Spleen (tissue), 11 donors: ENCODE data around the gene DMAC2. TPM values are rescaled to one million over a fixed set of nuclear protein-coding genes. Genes with fewer than 3 reads are reported as not detected.

Experiments used
- DNase-seq: peaks from one replicate; pipeline ENCODE4 v3.0.0-alpha.2; 2020
- H3K27ac ChIP-seq, 8 donors: fragments of 200-600 bp; sonication (generic) in 7 of 8; 1 replicate in 4 of 8; 2 replicates in 4 of 8; pipeline versions ENCODE4 v1.5.0 to v1.8.0; 2016 to 2021; ENCODE audit warnings: inconsistent platforms in 4 of 8, mild to moderate bottlenecking in 4 of 8, moderate library complexity in 1 of 8
- H3K27me3 ChIP-seq, 7 donors: fragments of 200-600 bp; sonication (generic) in 6 of 7; replicated peaks in 1 of 7; 1 replicate in 4 of 7; 2 replicates in 3 of 7; pipeline versions ENCODE4 v1.5.0 to v1.8.0; 2016 to 2021; ENCODE audit warnings: inconsistent platforms in 3 of 7, mild to moderate bottlenecking in 1 of 7
- H3K36me3 ChIP-seq, 6 donors: fragments of 200-600 bp; sonication (generic) in 5 of 6; 1 replicate in 4 of 6; 2 replicates in 2 of 6; pipeline versions ENCODE4 v1.5.0 to v1.8.0; 2016 to 2021; ENCODE audit warnings: inconsistent platforms in 2 of 6
- H3K4me1 ChIP-seq, 6 donors: fragments of 200-600 bp; sonication (generic) in 5 of 6; 1 replicate in 3 of 6; 2 replicates in 3 of 6; pipeline versions ENCODE4 v1.5.0 to v1.8.0; 2016 to 2021; ENCODE audit warnings: inconsistent platforms in 3 of 6
- H3K4me3 ChIP-seq, 8 donors: fragments of 200-600 bp; sonication (generic) in 7 of 8; 1 replicate in 4 of 8; 2 replicates in 4 of 8; pipeline versions ENCODE4 v1.5.0 to v1.8.0; 2016 to 2021; ENCODE audit warnings: inconsistent platforms in 4 of 8, mild to moderate bottlenecking in 4 of 8, moderate library complexity in 2 of 8
- H3K9me3 ChIP-seq, 8 donors: fragments of 200-600 bp; sonication (generic) in 7 of 8; 1 replicate in 4 of 8; 2 replicates in 4 of 8; pipeline versions ENCODE4 v1.5.0 to v1.8.0; 2016 to 2021; ENCODE audit warnings: inconsistent platforms in 4 of 8
- CTCF ChIP-seq, 11 experiments: fragments of 200-600 bp in 7 of 11; fragments of 450-650 bp in 4 of 11; sonication (generic) in 4 of 11; IDR thresholded peaks in 8 of 11; conservative IDR thresholded peaks in 3 of 11; 1 replicate in 7 of 11; 2 replicates in 4 of 11; pipeline versions ENCODE4 v1.4.0 to v1.8.0; 2016 to 2021; ENCODE audit warnings: antibody characterized with exemption in 11 of 11, inconsistent platforms in 4 of 11, mild to moderate bottlenecking in 1 of 11
- POLR2A ChIP-seq, 3 donors: fragments of 450-650 bp; IDR thresholded peaks; one replicate each; pipeline ENCODE4 v1.5.1; 2017; ENCODE audit warnings: antibody characterized with exemption in 3 of 3, mild to moderate bottlenecking in 1 of 3
- POLR2AphosphoS5 ChIP-seq, 3 donors: sonication (generic); formaldehyde crosslinking; IDR thresholded peaks; one replicate each; pipeline ENCODE4 v1.5.1; 2017; ENCODE audit warnings: antibody characterized with exemption in 3 of 3
- WGBS, 5 donors: extraction: QIAGEN DNeasy Blood & Tissue Kit in 3 of 5; methylation state at CpG; one replicate each; pipeline versions ENCODE4 v1.1.5 to v1.1.7; 2013 to 2018; 5-methylcytosine and 5-hydroxymethylcytosine counted together
- intact Hi-C: fragments of 100-400 bp; cut with DNase I; formaldehyde crosslinking; loops from one replicate; pipeline ENCODE4 v1.15.0; 2023; ENCODE audit warnings: low total_unique reads
- polyA plus RNA-seq, 3 donors: library from polyadenylated mRNA; stranded (reverse); fragments of 200-250 nt; gene quantifications; one replicate each; pipeline ENCODE4 v1.2.1, GENCODE V29; 2013
- total RNA-seq, 7 donors: library from RNA; depleted of rRNA in 3 of 7; stranded (reverse); fragments of >200 nt in 3 of 7; fragmentation: NEBNext Ultra II Directional in 4 of 7; extraction: Animal tissue kit (Norgen Biotek cat#: 25700) in 4 of 7; gene quantifications; one replicate each; pipeline versions ENCODE4 v1.1.0 to v1.2.1, GENCODE V29; 2016 to 2021
- donor health status: healthy with polysubstance abuse.
- donor health status: DM: no; HTN: no; CAD: no; lungs with moderate emphysema.
- donor health status: DM: no; HTN: no; CAD: no.
- donor health status: Bipolar disorder and iron deficiency.
- donor health status: healthy.
- donor health status: DM: no; HTN: no; CAD: no.
- donor health status: DM: yes; HTN: yes; CAD: no.

The DMAC2 gene
- total and polyA plus RNA-seq, 10 donors = 19.2 to 36.5 (median 30.1) TPM

- no peaks in the 10 kb centered on the region for H3K9me3 ChIP-seq
- intact Hi-C loops = no loop called here
- H3K27me3 ChIP-seq = peaks cover 0 to 8% (median 0%) of the 10 kb centered on the region in 7 donors
- peak overlapping the region in 3 of 8 donors; percentile 15 to 46 (median 32) for H3K4me3 ChIP-seq
- H3K27ac ChIP-seq = peak overlapping the region in 1 of 8 donors; percentile 42
- H3K36me3 ChIP-seq = no peaks in the 10 kb centered on the region
- 52 to 65% (median 55%) methylated on average over 12 of the region's 12 CpGs for WGBS, 5 donors
- no peak for DNase-seq
- peaks cover 6 to 28% (median 14%) of the 10 kb centered on the region in 6 donors for H3K4me1 ChIP-seq
- TF ChIP-seq CTCF (IDR thresholded peaks at IDR 0.05 in 8 of 11, conservative IDR thresholded peaks at IDR 0.05 in 3 of 11) = peak in 2 of 11 experiments; percentile 10 to 13
- TF ChIP-seq POLR2AphosphoS5 (IDR thresholded peaks at IDR 0.05) = no peak
- TF ChIP-seq POLR2A (IDR thresholded peaks at IDR 0.05) = no peak
Measured at GRCh38 chr19:41447732-41448332, 8.1 kb upstream of the DMAC2 start.

GRCh38 chr19:41445575-41445974 lies 5.9 kb upstream of the DMAC2 start:
- peaks cover 0 to 8% (median 0%) of the 10 kb centered on the region in 7 donors for H3K27me3 ChIP-seq
- peaks cover 6 to 28% (median 14%) of the 10 kb centered on the region in 6 donors for H3K4me1 ChIP-seq
- TF ChIP-seq CTCF (IDR thresholded peaks at IDR 0.05 in 8 of 11, conservative IDR thresholded peaks at IDR 0.05 in 3 of 11) = no peak
- no peak for TF ChIP-seq POLR2A (IDR thresholded peaks at IDR 0.05)
- TF ChIP-seq POLR2AphosphoS5 (IDR thresholded peaks at IDR 0.05) = no peak
- 68 to 83% (median 70%) methylated on average over 5 of the region's 5 CpGs for WGBS, 5 donors
- no peaks in the 10 kb centered on the region for H3K36me3 ChIP-seq
- H3K4me3 ChIP-seq = no peak overlapping the region
- no peaks in the 10 kb centered on the region for H3K9me3 ChIP-seq
- intact Hi-C loops = no loop called here
- no peak for DNase-seq
- no peak overlapping the region for H3K27ac ChIP-seq

GRCh38 chr19:41443813-41444455 lies 4.2 kb upstream of the DMAC2 start:
- Histone ChIP-seq H3K27me3 (peaks cover 0 to 8% (median 0%) of the 10 kb centered on the region in 7 donors), H3K27ac (no peak overlapping the region), H3K4me3 (no peak overlapping the region), H3K9me3 (no peaks in the 10 kb centered on the region), H3K36me3 (no peaks in the 10 kb centered on the region), H3K4me1 (peaks cover 4 to 29% (median 17%) of the 10 kb centered on the region in 6 donors)
- intact Hi-C loops = no loop called here
- WGBS, 5 donors = 78 to 83% (median 78%) methylated on average over 6 of the region's 6 CpGs
- DNase-seq = no peak
- TF ChIP-seq CTCF (IDR thresholded peaks at IDR 0.05 in 8 of 11, conservative IDR thresholded peaks at IDR 0.05 in 3 of 11) (no peak), POLR2AphosphoS5 (IDR thresholded peaks at IDR 0.05) (no peak), POLR2A (IDR thresholded peaks at IDR 0.05) (no peak)
